HK-2 (cell line): ENCODE results near the gene STAG3.
"Not testable (repeated sequence)": the region's sequence is repeated elsewhere in the genome, so short reads cannot be mapped to it uniquely, and the experiment has no call there.

Experiments used
- DNase-seq: peaks from one replicate; pipeline ENCODE4 v3.0.0-alpha.2; 2018; ENCODE audit not compliant: unreplicated experiment

STAG3 gene

GRCh38 chr7:100173806-100174495, 3.8 kb upstream of the STAG3 start:
- no peak for DNase-seq

DNA sequence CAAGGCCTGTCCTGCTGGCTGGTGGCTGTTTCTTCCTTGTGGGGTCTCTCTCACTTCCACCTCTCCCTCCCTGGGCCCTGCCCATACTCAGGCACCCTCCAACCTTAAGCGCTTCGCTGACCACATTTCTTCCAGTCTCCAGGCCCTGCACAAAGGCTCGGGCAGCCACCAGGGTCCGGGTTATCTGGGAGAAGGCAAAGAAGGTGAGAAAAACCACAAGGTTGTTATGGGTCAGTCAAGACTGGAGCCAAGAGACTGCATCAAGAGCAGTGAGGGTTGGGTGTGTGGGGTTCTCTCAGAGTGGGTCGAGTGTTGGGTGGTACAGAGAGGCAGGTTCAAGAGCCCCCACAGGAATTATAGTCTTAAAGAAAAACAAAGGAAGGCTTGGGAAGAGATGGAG, 3.1 kb upstream of the STAG3 start:
- DNase-seq = no peak

- no peak for DNase-seq
Measured at GRCh38 chr7:100175296-100175935, 2.3 kb upstream of the STAG3 start.

GRCh38 chr7:100176096-100177044, 1.3 kb upstream of the STAG3 start:
- DNase-seq = no peak

GRCh38 chr7:100180084-100180483, 2.4 kb downstream of the STAG3 start:
- not testable (repeated sequence) for DNase-seq

DNA sequence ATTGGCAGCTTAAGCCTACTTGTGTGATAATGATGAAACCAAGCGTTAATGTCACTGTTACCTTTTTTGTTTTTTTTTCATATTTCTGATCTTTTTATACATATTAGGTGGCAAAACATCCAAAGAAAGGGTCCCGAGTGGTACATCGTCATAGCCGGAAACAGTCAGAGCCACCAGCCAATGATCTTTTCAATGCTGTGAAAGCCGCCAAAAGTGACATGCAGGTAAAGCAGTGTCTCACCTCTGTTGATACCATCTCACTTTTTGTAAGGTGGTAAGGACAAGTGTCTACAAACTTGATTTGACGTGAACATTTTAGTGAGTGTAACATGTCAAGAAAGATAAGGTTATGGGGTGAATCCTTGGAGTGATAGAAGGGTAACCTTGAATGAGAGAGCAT, 4.9 kb downstream of the STAG3 start:
- not testable (repeated sequence) for DNase-seq

GRCh38 chr7:100183090-100183489, 5.4 kb downstream of the STAG3 start:
- DNase-seq = not testable (repeated sequence)

GRCh38 chr7:100185726-100186125, 8.0 kb downstream of the STAG3 start:
- DNase-seq = no peak

DNA sequence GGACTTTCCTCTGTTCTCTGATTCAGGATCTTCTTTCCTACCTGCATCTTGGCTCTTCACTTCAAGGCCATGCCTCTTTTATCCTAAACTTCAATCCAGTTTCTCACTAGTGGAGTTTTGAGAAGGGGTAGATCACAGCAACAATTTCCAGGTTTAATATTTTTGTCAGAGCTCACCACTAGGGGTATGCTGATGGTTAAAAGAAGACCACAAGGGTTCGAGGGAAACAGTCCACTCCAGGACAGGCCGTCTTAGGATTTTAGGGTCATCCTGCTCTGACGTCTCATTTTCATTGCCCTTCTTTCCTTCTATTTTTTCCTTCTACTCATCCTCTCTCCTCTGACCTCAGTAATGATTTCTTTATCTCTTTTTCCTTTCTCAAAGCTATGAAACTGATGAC, 11.3 kb downstream of the STAG3 start:
- DNase-seq = no peak

GRCh38 chr7:100190048-100190711, 12.5 kb downstream of the STAG3 start:
- DNase-seq = no peak

DNA sequence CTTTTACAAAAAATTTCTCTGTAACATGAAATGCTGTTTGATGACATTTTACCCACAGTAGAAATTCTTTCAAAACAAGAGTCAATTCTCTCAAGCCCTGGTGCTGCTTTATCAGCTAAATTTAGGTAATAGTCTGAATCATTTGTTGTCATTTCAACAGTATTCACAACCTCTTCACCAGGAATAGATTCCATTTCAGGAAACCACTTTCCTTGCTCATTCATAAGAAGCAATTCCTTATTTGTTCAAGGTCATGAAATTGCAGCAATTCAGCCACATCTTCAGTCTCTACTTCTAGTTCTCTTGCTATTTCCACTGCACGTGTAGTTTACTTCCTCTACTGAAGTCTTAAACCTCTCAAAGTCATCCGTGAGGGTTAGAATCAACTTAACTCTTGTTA, 14.1 kb downstream of the STAG3 start:
- DNase-seq = no peak

DNA sequence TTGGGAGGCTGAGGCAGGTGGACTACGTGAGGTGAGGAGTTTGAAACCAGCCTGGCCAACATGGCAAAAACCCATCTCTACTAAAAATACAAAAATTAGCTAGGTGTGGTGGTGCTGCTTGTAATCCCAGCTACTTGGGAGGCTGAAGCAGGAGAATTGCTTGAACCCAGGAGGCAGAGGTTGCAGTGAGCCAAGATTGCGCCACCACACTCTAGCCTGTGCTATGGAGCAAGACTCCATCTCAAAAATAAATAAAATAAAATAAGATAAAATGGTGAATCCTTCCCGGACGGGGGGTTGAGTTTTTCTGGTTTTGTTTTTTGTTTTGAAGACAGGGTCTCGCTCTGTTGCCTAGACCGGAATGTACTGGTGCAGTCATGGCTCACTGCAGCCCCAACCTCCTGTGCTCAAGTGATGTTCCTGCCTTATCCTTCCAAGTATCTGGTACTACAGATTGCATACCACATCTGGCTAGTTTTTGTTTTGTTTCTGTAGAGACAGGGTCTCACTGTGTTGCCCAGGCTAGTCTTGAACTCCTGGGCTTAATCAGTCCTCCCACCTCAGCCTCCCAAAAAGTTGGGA, 14.7 kb downstream of the STAG3 start:
- not testable (repeated sequence) for DNase-seq

DNA sequence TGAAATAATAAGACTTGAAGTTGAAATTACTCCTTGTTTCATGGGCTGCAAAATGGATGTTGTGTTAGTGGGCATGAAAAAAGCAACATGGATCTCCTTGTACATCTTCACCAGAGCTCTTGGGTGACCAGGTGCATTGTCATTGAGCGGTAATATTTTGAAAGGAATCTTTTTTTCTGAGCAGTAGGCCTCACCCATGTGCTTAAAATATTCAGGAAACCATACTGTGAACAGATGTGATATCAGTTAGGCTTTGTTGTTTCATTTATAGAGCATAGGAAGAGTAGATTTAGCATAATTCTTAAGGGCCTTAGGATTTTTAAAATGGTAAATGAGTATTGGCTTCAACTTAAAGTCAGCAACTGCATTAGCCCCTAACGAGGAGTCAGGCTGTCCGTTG, 15.3 kb downstream of the STAG3 start:
- no peak for DNase-seq

DNA sequence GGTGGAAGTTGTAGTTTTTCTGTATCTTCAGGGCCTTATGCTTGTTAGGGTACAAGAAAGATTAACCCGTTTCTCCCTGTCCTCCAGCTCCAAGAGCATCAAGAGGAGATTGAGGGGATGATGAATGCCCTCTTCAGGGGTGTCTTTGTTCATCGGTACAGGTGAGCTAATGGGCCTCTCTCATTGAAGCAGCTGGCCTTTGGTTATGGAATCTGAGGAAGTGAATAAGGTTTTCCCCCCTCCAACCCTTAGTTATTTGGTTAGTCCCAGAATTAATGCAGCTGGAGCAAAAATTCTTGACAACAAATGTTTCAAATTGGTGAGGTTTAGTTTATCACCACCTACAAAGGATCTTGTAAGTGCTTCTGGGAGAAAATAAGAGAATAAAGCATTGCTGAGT, 17.5 kb downstream of the STAG3 start:
- DNase-seq = no peak

- not testable (repeated sequence) for DNase-seq
Measured at GRCh38 chr7:100195901-100196322, 18.2 kb downstream of the STAG3 start.

GRCh38 chr7:100198266-100198665, 20.5 kb downstream of the STAG3 start:
- DNase-seq = no peak

GRCh38 chr7:100200693-100201092, 23.0 kb downstream of the STAG3 start:
- no peak for DNase-seq

DNA sequence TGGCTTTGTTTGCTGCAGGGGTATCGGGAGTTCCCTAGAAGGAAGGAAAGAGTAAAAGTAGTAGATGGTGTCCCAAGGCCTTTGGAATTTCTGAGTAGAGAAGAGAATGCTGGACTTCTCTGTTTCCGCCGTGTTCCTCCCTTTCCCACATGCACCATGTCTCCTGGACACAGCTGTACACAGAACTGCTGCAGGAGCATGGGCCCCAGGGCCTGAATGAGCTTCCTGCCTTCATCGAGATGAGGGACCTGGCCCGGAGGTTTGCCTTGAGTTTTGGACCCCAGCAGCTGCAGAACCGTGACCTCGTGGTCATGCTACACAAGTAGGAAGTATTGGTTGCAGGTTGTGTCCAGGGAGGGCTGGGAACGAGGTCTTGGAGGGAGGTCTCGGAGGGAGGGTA, 26.7 kb downstream of the STAG3 start:
- no peak for DNase-seq

- no peak for DNase-seq
Measured at GRCh38 chr7:100208911-100209408, 31.2 kb downstream of the STAG3 start.

- no peak for DNase-seq
Measured at GRCh38 chr7:100209493-100209892, 31.8 kb downstream of the STAG3 start.

DNA sequence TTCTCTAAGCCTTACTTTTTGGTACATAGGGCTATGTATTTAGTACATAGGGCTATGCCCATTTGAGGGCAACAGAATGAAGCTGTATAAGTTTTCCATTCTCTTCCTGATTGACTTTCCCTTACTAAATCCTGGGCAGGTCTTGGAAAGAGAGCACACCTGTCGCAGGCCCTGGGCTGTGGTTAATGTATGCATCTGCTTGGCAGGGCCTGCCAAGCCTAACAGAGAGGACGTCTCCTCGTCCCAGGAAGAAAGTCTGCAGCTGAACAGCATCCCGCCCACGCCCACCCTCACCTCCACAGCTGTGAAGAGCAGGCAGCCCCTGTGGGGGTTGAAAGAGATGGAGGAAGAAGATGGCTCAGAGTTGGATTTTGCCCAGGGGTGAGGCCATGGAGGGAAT, 33.1 kb downstream of the STAG3 start:
- DNase-seq = no peak
